Ascending aorta (tissue), 2 donors: Measurements from ENCODE around the gene BORCS6. TPM values are rescaled to one million over a fixed set of nuclear protein-coding genes. Genes with fewer than 3 reads are reported as not detected.

ENCODE experiments used
- DNase-seq, 2 donors: peaks; one replicate each; pipeline ENCODE4 v3.0.0-alpha.2; 2019; ENCODE audit warnings: low spot score in 2 of 2
- H3K27ac ChIP-seq, 2 donors: fragments of 200-600 bp; sonication (generic); one replicate each; pipeline ENCODE4 v1.5.1; 2016 to 2017; ENCODE audit warnings: mild to moderate bottlenecking in 1 of 2
- H3K27me3 ChIP-seq: fragments of 200-600 bp; sonication (generic); one replicate; pipeline ENCODE4 v1.5.1; 2017
- H3K36me3 ChIP-seq, 2 donors: fragments of 200-600 bp; sonication (generic); one replicate each; pipeline ENCODE4 v1.5.1; 2016
- H3K4me1 ChIP-seq, 2 donors: fragments of 200-600 bp; sonication (generic); one replicate each; pipeline ENCODE4 v1.5.1; 2016 to 2017; ENCODE audit warnings: mild to moderate bottlenecking in 1 of 2
- H3K4me3 ChIP-seq, 2 donors: fragments of 200-600 bp; sonication (generic); one replicate each; pipeline ENCODE4 v1.5.1; 2016 to 2017; ENCODE audit warnings: mild to moderate bottlenecking in 1 of 2
- H3K9me3 ChIP-seq, 2 donors: fragments of 200-600 bp; sonication (generic); one replicate each; pipeline ENCODE4 v1.5.1; 2016
- intact Hi-C: fragments of 100-400 bp; cut with DNase I; formaldehyde crosslinking; loops from one replicate; pipeline ENCODE4 v1.15.1; 2023
- total RNA-seq: library from RNA; depleted of rRNA; stranded (reverse); fragments of >200 nt; gene quantifications from one replicate; pipeline ENCODE4 v1.1.0, GENCODE V29; 2016
- TF ChIP-seq, protein P1 (sequence below), 3 experiments: fragments of 200-600 bp in 2 of 3; fragments of 450-650 bp in 1 of 3; sonication (generic) in 2 of 3; IDR thresholded peaks; one replicate each; pipeline ENCODE4 v1.5.1; 2016 to 2019; ENCODE audit warnings: antibody characterized with exemption in 3 of 3, mild to moderate bottlenecking in 1 of 3, moderate library complexity in 1 of 3

BORCS6 gene
- total RNA-seq, 1 donor from 2014 or later: 29.5 TPM

DNA sequence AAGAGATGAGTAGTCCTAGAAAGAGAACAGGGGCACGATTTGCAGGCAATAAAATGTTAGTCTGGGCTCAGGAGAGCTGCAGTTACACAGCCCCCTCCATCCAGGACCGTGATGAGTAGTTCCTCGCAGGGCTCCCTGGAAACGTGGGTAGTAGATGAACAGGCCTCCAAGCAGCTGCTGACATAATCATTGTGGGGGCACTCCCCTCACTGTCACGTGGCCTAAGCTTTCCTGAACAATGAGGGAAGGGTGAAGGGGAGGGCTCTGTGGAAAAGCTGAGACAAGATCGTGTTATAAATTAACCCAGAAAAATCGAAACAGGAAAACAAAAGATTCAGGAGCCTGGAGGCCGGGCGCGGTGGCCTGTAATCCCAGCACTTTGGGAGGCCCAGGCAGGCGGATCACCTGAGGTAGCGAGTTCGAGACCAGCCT, 36.4 kb downstream of the BORCS6 start:
- peak; percentile 74 to 94 for DNase-seq
- H3K27ac ChIP-seq: peak overlapping the region; percentile 99
- no peaks in the 10 kb centered on the region for H3K27me3 ChIP-seq
- intact Hi-C loops: no loop called here
- no peaks in the 10 kb centered on the region for H3K9me3 ChIP-seq
- H3K4me3 ChIP-seq: peak overlapping the region; percentile 80 to 90
- H3K36me3 ChIP-seq: peaks cover 37% of the 10 kb centered on the region in 2 donors
- peaks cover 15 to 53% of the 10 kb centered on the region in 2 donors for H3K4me1 ChIP-seq
- TF ChIP-seq, protein P1, sequence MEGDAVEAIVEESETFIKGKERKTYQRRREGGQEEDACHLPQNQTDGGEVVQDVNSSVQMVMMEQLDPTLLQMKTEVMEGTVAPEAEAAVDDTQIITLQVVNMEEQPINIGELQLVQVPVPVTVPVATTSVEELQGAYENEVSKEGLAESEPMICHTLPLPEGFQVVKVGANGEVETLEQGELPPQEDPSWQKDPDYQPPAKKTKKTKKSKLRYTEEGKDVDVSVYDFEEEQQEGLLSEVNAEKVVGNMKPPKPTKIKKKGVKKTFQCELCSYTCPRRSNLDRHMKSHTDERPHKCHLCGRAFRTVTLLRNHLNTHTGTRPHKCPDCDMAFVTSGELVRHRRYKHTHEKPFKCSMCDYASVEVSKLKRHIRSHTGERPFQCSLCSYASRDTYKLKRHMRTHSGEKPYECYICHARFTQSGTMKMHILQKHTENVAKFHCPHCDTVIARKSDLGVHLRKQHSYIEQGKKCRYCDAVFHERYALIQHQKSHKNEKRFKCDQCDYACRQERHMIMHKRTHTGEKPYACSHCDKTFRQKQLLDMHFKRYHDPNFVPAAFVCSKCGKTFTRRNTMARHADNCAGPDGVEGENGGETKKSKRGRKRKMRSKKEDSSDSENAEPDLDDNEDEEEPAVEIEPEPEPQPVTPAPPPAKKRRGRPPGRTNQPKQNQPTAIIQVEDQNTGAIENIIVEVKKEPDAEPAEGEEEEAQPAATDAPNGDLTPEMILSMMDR (IDR thresholded peaks at IDR 0.05): no peak

GRCh38 chr17:8153031-8153451, 36.9 kb downstream of the BORCS6 start:
- no peaks in the 10 kb centered on the region for H3K9me3 ChIP-seq
- H3K4me3 ChIP-seq: peak overlapping the region; percentile 80 to 90
- peak overlapping the region; percentile 99 for H3K27ac ChIP-seq
- TF ChIP-seq, protein P1 (IDR thresholded peaks at IDR 0.05): no peak
- intact Hi-C loops: no loop called here
- DNase-seq: peak in 1 of 2 donors; percentile 68
- no peaks in the 10 kb centered on the region for H3K27me3 ChIP-seq
- peaks cover 37 to 42% of the 10 kb centered on the region in 2 donors for H3K36me3 ChIP-seq
- H3K4me1 ChIP-seq: peaks cover 15 to 53% of the 10 kb centered on the region in 2 donors

GRCh38 chr17:8152112-8152775, 37.7 kb downstream of the BORCS6 start, which contains the start of gene PER1:
Gene PER1 (minus strand): TSS chr17:8152404. CDS start chr17:8150706, 1,698 bp downstream.
- TF ChIP-seq, protein P1 (IDR thresholded peaks at IDR 0.05): no peak
- H3K4me3 ChIP-seq: peak within 1 kb of the TSS; percentile 80 to 90
- no peaks in the 10 kb centered on the region for H3K27me3 ChIP-seq
- no peaks in the 10 kb centered on the region for H3K9me3 ChIP-seq
- peak within 1 kb of the TSS; percentile 99 for H3K27ac ChIP-seq
- DNase-seq: peak; percentile 91 to 99
- intact Hi-C loops: no loop called here
- H3K36me3 ChIP-seq: peaks cover 43 to 50% of the 10 kb centered on the region in 2 donors
- peaks cover 15 to 48% of the 10 kb centered on the region in 2 donors for H3K4me1 ChIP-seq

DNA sequence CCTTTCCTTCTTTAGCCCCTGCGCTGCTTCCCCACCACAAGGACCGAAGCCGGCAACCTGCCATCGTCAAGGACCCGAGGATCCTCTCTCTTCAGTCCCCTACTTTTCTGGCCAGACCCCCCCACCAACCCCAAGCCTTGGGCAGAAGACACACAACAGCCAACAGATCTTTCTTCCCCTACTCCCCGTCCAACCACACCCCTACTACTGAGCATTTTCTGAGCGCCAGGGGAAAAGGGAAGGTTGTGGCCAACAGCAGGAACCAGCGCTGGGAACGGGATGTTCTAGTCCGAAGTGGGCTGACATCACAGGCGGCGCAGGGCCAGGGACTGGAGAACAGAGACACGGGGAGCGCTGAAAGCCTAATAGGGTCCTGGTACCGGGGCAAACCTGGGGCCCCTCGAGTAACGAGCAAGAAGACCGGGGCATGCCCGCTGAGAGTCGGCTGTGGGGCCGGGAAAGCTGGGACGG, 38.3 kb downstream of the BORCS6 start:
- Histone ChIP-seq H3K9me3 (no peaks in the 10 kb centered on the region), H3K36me3 (peaks cover 49 to 56% of the 10 kb centered on the region in 2 donors), H3K4me1 (peaks cover 15 to 43% of the 10 kb centered on the region in 2 donors), H3K27me3 (no peaks in the 10 kb centered on the region), H3K4me3 (peak overlapping the region; percentile 80 to 90), H3K27ac (peak overlapping the region; percentile 99)
- DNase-seq: peak; percentile 70 to 94
- TF ChIP-seq, protein P1 (IDR thresholded peaks at IDR 0.05): no peak
- intact Hi-C loops: loop anchor here (1.0 kb wide), 1 partner anchor 12 kb away; no protein-coding TSS in a partner anchor

- peaks cover 15 to 43% of the 10 kb centered on the region in 2 donors for H3K4me1 ChIP-seq
- TF ChIP-seq, protein P1 (IDR thresholded peaks at IDR 0.05): no peak
- H3K9me3 ChIP-seq: no peaks in the 10 kb centered on the region
- H3K27ac ChIP-seq: peak overlapping the region; percentile 99
- H3K27me3 ChIP-seq: no peaks in the 10 kb centered on the region
- intact Hi-C loops: loop anchor here (1.0 kb wide), 1 partner anchor 12 kb away; no protein-coding TSS in a partner anchor
- peaks cover 53 to 60% of the 10 kb centered on the region in 2 donors for H3K36me3 ChIP-seq
- DNase-seq: peak; percentile 85 to 96
- H3K4me3 ChIP-seq: peak overlapping the region; percentile 80 to 90
Observed at GRCh38 chr17:8151120-8151640, 38.8 kb downstream of the BORCS6 start.
